ENCODE measurements around the gene ACAP3.
A peak's percentile ranks its signal among the peaks of the same experiment; 100 is the strongest.
"Not testable (repeated sequence)": the region's sequence is repeated elsewhere in the genome, so short reads cannot be mapped to it uniquely, and the experiment has no call there.

ACAP3 gene

GRCh38 chr1:1330366-1331067 lies 22.8 kb upstream of the ACAP3 start:
- DNase-seq: no peak

- no peak for DNase-seq
Measured at GRCh38 chr1:1329304-1330210, 21.8 kb upstream of the ACAP3 start.

GRCh38 chr1:1328254-1328653 lies 20.5 kb upstream of the ACAP3 start:
- no peak for DNase-seq

GRCh38 chr1:1327291-1327690 lies 19.6 kb upstream of the ACAP3 start:
- no peak for DNase-seq

- no peak for DNase-seq
Measured at GRCh38 chr1:1326075-1326605, 18.4 kb upstream of the ACAP3 start.

GRCh38 chr1:1325288-1326074 lies 17.8 kb upstream of the ACAP3 start:
- DNase-seq: no peak

- peak; percentile 91 to 96 (median 95) for DNase-seq
Measured at GRCh38 chr1:1324524-1325287, 17.0 kb upstream of the ACAP3 start, which contains the start of the genes CPTP and INTS11. Gene CPTP (plus strand): TSS chr1:1324802. CDS start chr1:1326911, 2,109 bp downstream. Gene INTS11 (minus strand): TSS chr1:1324660. CDS start chr1:1324608, 52 bp downstream.

GRCh38 chr1:1324084-1324523 lies 16.4 kb upstream of the ACAP3 start:
- DNase-seq: no peak

GRCh38 chr1:1322952-1323351 lies 15.2 kb upstream of the ACAP3 start:
- DNase-seq: no peak

- no peak for DNase-seq
Measured at GRCh38 chr1:1322418-1322817, 14.7 kb upstream of the ACAP3 start.

GRCh38 chr1:1321477-1321876 lies 13.7 kb upstream of the ACAP3 start:
- DNase-seq: no peak

- no peak for DNase-seq
Measured at GRCh38 chr1:1320666-1321448, 13.1 kb upstream of the ACAP3 start.

GRCh38 chr1:1319646-1319941 lies 11.9 kb upstream of the ACAP3 start:
- DNase-seq: no peak

- DNase-seq: no peak
Measured at GRCh38 chr1:1318777-1319645, 11.3 kb upstream of the ACAP3 start.

GRCh38 chr1:1318131-1318652 lies 10.5 kb upstream of the ACAP3 start:
- DNase-seq: no peak

GRCh38 chr1:1317420-1317819 lies 9.7 kb upstream of the ACAP3 start:
- DNase-seq: no peak

- not testable (repeated sequence) for DNase-seq
Measured at GRCh38 chr1:1316199-1316598, 8.5 kb upstream of the ACAP3 start.

- DNase-seq: no peak
Measured at GRCh38 chr1:1315435-1315954, 7.8 kb upstream of the ACAP3 start.

- DNase-seq: no peak
Measured at GRCh38 chr1:1314678-1315335, 7.1 kb upstream of the ACAP3 start.
